H1 (cell line): ENCODE results near the gene JPH2. TPM values are rescaled to one million over a fixed set of nuclear protein-coding genes. Genes with fewer than 3 reads are reported as not detected.

Experiments
- CEBPB ChIP-seq: IDR thresholded peaks from 2 replicates; pipeline ENCODE4 v1.6.1; 2012; ENCODE audit warnings: low read depth, low read length
- SP1 ChIP-seq: IDR thresholded peaks from 2 replicates; pipeline ENCODE4 v1.6.1; 2011; ENCODE audit warnings: low read depth, low read length
- SP4 ChIP-seq: IDR thresholded peaks from 2 replicates; pipeline ENCODE4 v1.6.1; 2012; ENCODE audit warnings: low read length, inconsistent platforms
- TAF1 ChIP-seq: IDR thresholded peaks from 2 replicates; pipeline ENCODE4 v1.6.1; 2011; ENCODE audit warnings: mild to moderate bottlenecking, low read depth, low read length
- YY1 ChIP-seq: IDR thresholded peaks from 2 replicates; pipeline ENCODE4 v1.6.1; 2011; ENCODE audit warnings: low read depth, mild to moderate bottlenecking, low read length
- polyA plus RNA-seq, 7 experiments: library from polyadenylated mRNA; depleted of rRNA in 3 of 7; stranded (reverse) in 5 of 7; unstranded in 2 of 7; fragments of >200 nt in 5 of 7; fragments of 200-250 nt in 2 of 7; gene quantifications; 1 replicate in 5 of 7; 2 replicates in 1 of 7; 4 replicates in 1 of 7; pipeline versions ENCODE4 v1.2.1 to v1.2.3, GENCODE V29; 2011 to 2013; ENCODE audit warnings: missing spikeins in 2 of 7, mixed read lengths in 2 of 7
- total RNA-seq: library from RNA; stranded (reverse); fragmentation: NEBNext Ultra II Directional; extraction: Animal tissue kit (Norgen Biotek cat#: 25700); gene quantifications from 2 replicates; pipeline ENCODE4 v1.2.1, GENCODE V29; 2021

JPH2 gene
- total and polyA plus RNA-seq, 2 of the 8 experiments (the other 6 are each of a cell fraction or from before 2014, with no cell fraction given) = 0.59 to 1.3 TPM

- no peak for TF ChIP-seq SP1
- no peak for TF ChIP-seq TAF1
- TF ChIP-seq SP4 = no peak
- no peak for TF ChIP-seq YY1
- no peak for TF ChIP-seq CEBPB
Measured at GRCh38 chr20:44111712-44112335, 75.2 kb downstream of the JPH2 start (continued).
